ENCODE measurements around the gene STARD13. TPM values are rescaled to one million over a fixed set of nuclear protein-coding genes. Genes with fewer than 3 reads are reported as not detected.

The STARD13 gene
- total and polyA plus RNA-seq, 9 donors, result 7.2 to 31.5 (median 14.0) TPM

DNA sequence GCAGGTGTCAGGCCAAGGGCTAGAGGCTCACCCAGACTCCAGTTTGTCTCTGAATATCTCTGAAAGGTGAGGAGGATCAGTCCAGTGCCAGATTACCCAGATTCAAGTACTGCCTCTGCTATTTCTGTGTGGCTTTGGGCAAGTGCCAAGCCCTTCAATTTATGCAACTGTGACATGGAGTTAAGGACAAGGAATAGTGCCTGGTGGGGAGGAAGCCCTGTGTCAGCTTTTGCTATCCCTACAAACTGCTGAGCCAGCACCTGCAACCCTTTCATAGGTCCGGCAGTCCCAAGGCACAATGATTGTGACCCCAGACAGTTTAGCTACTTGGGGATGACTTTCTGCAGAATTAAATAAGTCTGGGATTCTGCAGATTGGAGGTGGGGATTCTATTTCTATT lies 146.4 kb downstream of the STARD13 start:
- H3K4me3 ChIP-seq, result no peak overlapping the region
- TF ChIP-seq, protein P1, sequence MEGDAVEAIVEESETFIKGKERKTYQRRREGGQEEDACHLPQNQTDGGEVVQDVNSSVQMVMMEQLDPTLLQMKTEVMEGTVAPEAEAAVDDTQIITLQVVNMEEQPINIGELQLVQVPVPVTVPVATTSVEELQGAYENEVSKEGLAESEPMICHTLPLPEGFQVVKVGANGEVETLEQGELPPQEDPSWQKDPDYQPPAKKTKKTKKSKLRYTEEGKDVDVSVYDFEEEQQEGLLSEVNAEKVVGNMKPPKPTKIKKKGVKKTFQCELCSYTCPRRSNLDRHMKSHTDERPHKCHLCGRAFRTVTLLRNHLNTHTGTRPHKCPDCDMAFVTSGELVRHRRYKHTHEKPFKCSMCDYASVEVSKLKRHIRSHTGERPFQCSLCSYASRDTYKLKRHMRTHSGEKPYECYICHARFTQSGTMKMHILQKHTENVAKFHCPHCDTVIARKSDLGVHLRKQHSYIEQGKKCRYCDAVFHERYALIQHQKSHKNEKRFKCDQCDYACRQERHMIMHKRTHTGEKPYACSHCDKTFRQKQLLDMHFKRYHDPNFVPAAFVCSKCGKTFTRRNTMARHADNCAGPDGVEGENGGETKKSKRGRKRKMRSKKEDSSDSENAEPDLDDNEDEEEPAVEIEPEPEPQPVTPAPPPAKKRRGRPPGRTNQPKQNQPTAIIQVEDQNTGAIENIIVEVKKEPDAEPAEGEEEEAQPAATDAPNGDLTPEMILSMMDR (IDR thresholded peaks at IDR 0.05), result no peak
- no peak for TF ChIP-seq POLR2A (IDR thresholded peaks at IDR 0.05)
- TF ChIP-seq EP300 (IDR thresholded peaks at IDR 0.05), result no peak
- H3K9me3 ChIP-seq, result no peaks in the 10 kb centered on the region
- H3K27me3 ChIP-seq, result no peaks in the 10 kb centered on the region
- H3K27ac ChIP-seq, result no peak overlapping the region
- 81 to 94% (median 83%) methylated on average over 1 of the region's 1 CpG for WGBS, 3 donors
- no peaks in the 10 kb centered on the region for H3K4me1 ChIP-seq (ENCODE audit: insufficient read depth)
- intact Hi-C loops (cut with DNase I), result no loop called here
- no peak for DNase-seq
- H3K36me3 ChIP-seq, result no peaks in the 10 kb centered on the region

DNA sequence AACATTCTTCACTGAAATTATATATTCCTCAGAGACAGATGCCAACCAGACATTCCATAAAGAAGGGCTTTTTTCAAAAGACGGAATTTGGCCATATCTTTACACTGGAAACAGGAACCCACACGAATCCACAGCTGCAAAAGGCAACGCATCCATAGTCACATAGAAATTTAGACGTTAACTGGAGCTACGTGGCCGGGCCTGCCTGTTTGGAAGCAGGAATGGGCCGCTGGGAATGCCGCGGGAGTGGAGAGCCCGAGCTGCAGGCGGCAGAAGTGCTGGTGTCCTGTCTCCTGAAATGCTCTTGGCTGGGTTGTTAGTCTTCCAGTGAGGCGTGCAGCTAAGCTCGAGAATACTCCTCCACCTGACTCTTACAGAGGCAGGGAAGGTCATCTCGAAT lies 147.1 kb downstream of the STARD13 start:
- H3K27ac ChIP-seq, result no peak overlapping the region

DNA sequence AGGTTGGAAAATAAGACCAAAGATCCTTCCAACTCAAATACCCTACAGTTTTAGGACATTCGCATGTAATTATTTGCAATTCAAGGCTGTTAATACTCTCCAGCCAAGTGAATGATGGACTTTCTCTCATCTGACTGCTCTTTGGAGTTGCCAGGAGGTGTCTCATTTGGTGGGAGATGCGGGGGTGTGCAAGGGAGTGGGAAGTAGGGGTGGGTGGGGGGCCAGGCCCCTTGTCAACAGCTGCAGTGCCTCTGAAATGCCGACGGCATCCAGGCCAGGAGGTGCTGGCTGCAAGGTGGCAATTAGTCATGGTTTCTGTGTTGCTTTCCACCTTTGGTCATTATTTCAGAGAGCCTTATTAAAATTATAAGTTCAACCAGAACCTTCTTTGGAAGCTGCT lies 147.8 kb downstream of the STARD13 start:
- 39 to 45% (median 43%) methylated on average over 4 of the region's 4 CpGs for WGBS, 3 donors
- Histone ChIP-seq H3K4me3 (no peak overlapping the region), H3K9me3 (no peaks in the 10 kb centered on the region), H3K4me1 (ENCODE audit: insufficient read depth) (no peaks in the 10 kb centered on the region), H3K27ac (no peak overlapping the region), H3K36me3 (no peaks in the 10 kb centered on the region), H3K27me3 (no peaks in the 10 kb centered on the region)
- intact Hi-C loops (cut with DNase I), result no loop called here
- no peak for TF ChIP-seq POLR2A (IDR thresholded peaks at IDR 0.05)
- no peak for TF ChIP-seq EP300 (IDR thresholded peaks at IDR 0.05)
- TF ChIP-seq, protein P1 (IDR thresholded peaks at IDR 0.05), result no peak
- DNase-seq, result no peak

More for the DNA sequence above, 147.1 kb downstream of the STARD13 start:
- intact Hi-C loops (cut with DNase I), result no loop called here
- Histone ChIP-seq H3K27me3 (no peaks in the 10 kb centered on the region), H3K4me3 (no peak overlapping the region), H3K36me3 (no peaks in the 10 kb centered on the region), H3K9me3 (no peaks in the 10 kb centered on the region), H3K4me1 (ENCODE audit: insufficient read depth) (no peaks in the 10 kb centered on the region)
- TF ChIP-seq POLR2A (IDR thresholded peaks at IDR 0.05) (no peak), EP300 (IDR thresholded peaks at IDR 0.05) (no peak)
- TF ChIP-seq, protein P1 (IDR thresholded peaks at IDR 0.05), result no peak
- DNase-seq, result no peak
- 35 to 75% (median 66%) methylated on average over 14 of the region's 14 CpGs for WGBS, 3 donors

DNA sequence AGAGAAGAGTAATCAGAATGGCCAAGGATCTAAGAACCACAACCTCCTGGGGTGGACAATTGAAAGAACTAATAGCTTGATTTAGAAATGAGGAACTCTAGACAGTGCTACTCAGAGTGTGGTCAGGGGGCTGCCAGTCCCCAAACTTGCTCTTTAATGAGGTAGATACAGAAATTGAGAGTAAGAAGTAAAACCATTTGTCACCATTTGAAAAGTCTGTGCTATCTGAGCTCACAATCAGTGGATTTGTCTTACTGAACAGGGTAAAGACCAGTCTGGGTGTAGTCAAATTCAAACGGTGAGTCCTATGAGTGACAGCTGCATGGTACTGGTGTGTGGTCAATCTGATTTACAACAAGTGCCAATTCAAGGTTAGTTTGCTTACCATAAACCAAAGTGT lies 150.5 kb downstream of the STARD13 start:
- H3K36me3 ChIP-seq, result no peaks in the 10 kb centered on the region
- no peak overlapping the region for H3K4me3 ChIP-seq
- H3K9me3 ChIP-seq, result no peaks in the 10 kb centered on the region
- DNase-seq, result no peak
- H3K27ac ChIP-seq, result no peak overlapping the region
- H3K27me3 ChIP-seq, result no peaks in the 10 kb centered on the region
- H3K4me1 ChIP-seq (ENCODE audit: insufficient read depth), result no peaks in the 10 kb centered on the region
- TF ChIP-seq, protein P1 (IDR thresholded peaks at IDR 0.05), result no peak
- TF ChIP-seq EP300 (IDR thresholded peaks at IDR 0.05) (no peak), POLR2A (IDR thresholded peaks at IDR 0.05) (no peak)
- WGBS, 3 donors, result 88 to 93% (median 93%) methylated on average over 1 of the region's 1 CpG
- intact Hi-C loops (cut with DNase I), result no loop called here
